Neural cell (in vitro differentiated cells): ENCODE measurements around the gene NCDN. TPM values are rescaled to one million over a fixed set of nuclear protein-coding genes. Genes with fewer than 3 reads are reported as not detected.

Experiments
- H2AFZ ChIP-seq: fragments of 200-600, 300-800 bp; sonication (generic), shearing (Covaris generic); 2 replicates; pipeline ENCODE4 v1.6.0; 2014; ENCODE audit warnings: low read depth, mild to moderate bottlenecking, antibody characterized with exemption, low read length, moderate library complexity
- H3F3A ChIP-seq: fragments of 200-600 bp; shearing (Covaris generic); 2 replicates; pipeline ENCODE4 v1.6.1; 2016; ENCODE audit warnings: mild to moderate bottlenecking, moderate library complexity, mixed read lengths, antibody characterized with exemption, low read length; ENCODE audit not compliant: insufficient read depth, poor library complexity, severe bottlenecking
- H3K27ac ChIP-seq: fragments of 200-600, 300-800 bp; sonication (generic), shearing (Covaris generic); 2 replicates; pipeline ENCODE4 v1.5.1; 2014; ENCODE audit warnings: mild to moderate bottlenecking, low read length, moderate library complexity
- H3K27me3 ChIP-seq: fragments of 300-800, 200-600 bp; sonication (generic), shearing (Covaris generic); 2 replicates; pipeline ENCODE4 v1.6.0; 2014; ENCODE audit warnings: mild to moderate bottlenecking, low read depth, low read length, moderate library complexity; ENCODE audit not compliant: insufficient read depth
- H3K36me3 ChIP-seq: fragments of 300-800, 200-600 bp; sonication (generic), shearing (Covaris generic); 2 replicates; pipeline ENCODE4 v1.5.1; 2014; ENCODE audit warnings: mild to moderate bottlenecking, antibody characterized with exemption, low read length, moderate library complexity; ENCODE audit not compliant: insufficient read depth
- H3K4me2 ChIP-seq: fragments of 300-800, 200-600 bp; sonication (generic), shearing (Covaris generic); 2 replicates; pipeline ENCODE4 v1.6.0; 2014; ENCODE audit warnings: mild to moderate bottlenecking, low read length
- H3K4me3 ChIP-seq: fragments of 300-800, 200-600 bp; sonication (generic), shearing (Covaris generic); 2 replicates; pipeline ENCODE4 v1.5.1; 2014; ENCODE audit warnings: mild to moderate bottlenecking, low read length, moderate library complexity
- H3K79me2 ChIP-seq: fragments of 200-600 bp; shearing (Covaris generic); replicated peaks from 2 replicates; pipeline ENCODE4 v1.6.0; 2014; ENCODE audit warnings: mild to moderate bottlenecking, low read length, moderate library complexity; ENCODE audit not compliant: insufficient read depth
- H3K9ac ChIP-seq: fragments of 300-800, 200-600 bp; sonication (generic), shearing (Covaris generic); 2 replicates; pipeline ENCODE4 v1.6.1; 2016; ENCODE audit warnings: mild to moderate bottlenecking, low read length, mixed read lengths
- H3K9me2 ChIP-seq: fragments of 200-600 bp; shearing (Covaris generic); 2 replicates; pipeline ENCODE4 v1.6.1; 2016; ENCODE audit warnings: mild to moderate bottlenecking, low read length, mixed read lengths; ENCODE audit not compliant: insufficient read depth
- H3K9me3 ChIP-seq: fragments of 200-600, 300-800 bp; sonication (generic), shearing (Covaris generic); 2 replicates; pipeline ENCODE4 v1.6.1; 2016; ENCODE audit warnings: mild to moderate bottlenecking, mixed run types, low read length, moderate library complexity, mixed read lengths
- H4K20me1 ChIP-seq: fragments of 200-600 bp; shearing (Covaris generic); 2 replicates; pipeline ENCODE4 v1.6.1; 2016; ENCODE audit warnings: mild to moderate bottlenecking, mixed run types; ENCODE audit not compliant: insufficient read depth
- EZH2 ChIP-seq: fragments of 200-600, 300-800 bp; shearing (Covaris generic), sonication (generic); IDR thresholded peaks from 2 replicates; pipeline ENCODE4 v1.6.1; 2014; ENCODE audit warnings: antibody characterized with exemption, low read length, borderline replicate concordance, mild to moderate bottlenecking; ENCODE audit not compliant: insufficient read depth, poor library complexity, severe bottlenecking
- MXI1 ChIP-seq: fragments of 450-650 bp; conservative IDR thresholded peaks from 2 replicates; pipeline ENCODE4 v1.6.1; 2014; ENCODE audit warnings: antibody characterized with exemption, mild to moderate bottlenecking; ENCODE audit not compliant: poor library complexity, severe bottlenecking
- POLR2AphosphoS5 ChIP-seq: IDR thresholded peaks from 2 replicates; pipeline ENCODE4 v1.6.1; 2012
- RAD21 ChIP-seq: fragments of 450-650 bp; conservative IDR thresholded peaks from 2 replicates; pipeline ENCODE4 v1.6.1; 2014; ENCODE audit warnings: antibody characterized with exemption, mild to moderate bottlenecking, moderate library complexity
- SMC3 ChIP-seq: fragments of 450-650 bp; conservative IDR thresholded peaks from 2 replicates; pipeline ENCODE4 v1.6.1; 2014; ENCODE audit warnings: antibody characterized with exemption, mild to moderate bottlenecking, moderate library complexity; ENCODE audit not compliant: poor library complexity
- TAF1 ChIP-seq: IDR thresholded peaks from 2 replicates; pipeline ENCODE4 v1.6.1; 2012; ENCODE audit warnings: low read depth
- polyA plus RNA-seq: library from polyadenylated mRNA; depleted of rRNA; stranded (reverse); fragments of >200 nt; gene quantifications from 2 replicates; pipeline ENCODE4 v1.2.3, GENCODE V29; 2014
- TF ChIP-seq, protein P1 (sequence below): IDR thresholded peaks from 2 replicates; pipeline ENCODE4 v1.6.1; 2012; ENCODE audit warnings: borderline replicate concordance

The NCDN gene
- polyA plus RNA-seq, 1 donor from 2014 or later: 66.1 TPM

DNA sequence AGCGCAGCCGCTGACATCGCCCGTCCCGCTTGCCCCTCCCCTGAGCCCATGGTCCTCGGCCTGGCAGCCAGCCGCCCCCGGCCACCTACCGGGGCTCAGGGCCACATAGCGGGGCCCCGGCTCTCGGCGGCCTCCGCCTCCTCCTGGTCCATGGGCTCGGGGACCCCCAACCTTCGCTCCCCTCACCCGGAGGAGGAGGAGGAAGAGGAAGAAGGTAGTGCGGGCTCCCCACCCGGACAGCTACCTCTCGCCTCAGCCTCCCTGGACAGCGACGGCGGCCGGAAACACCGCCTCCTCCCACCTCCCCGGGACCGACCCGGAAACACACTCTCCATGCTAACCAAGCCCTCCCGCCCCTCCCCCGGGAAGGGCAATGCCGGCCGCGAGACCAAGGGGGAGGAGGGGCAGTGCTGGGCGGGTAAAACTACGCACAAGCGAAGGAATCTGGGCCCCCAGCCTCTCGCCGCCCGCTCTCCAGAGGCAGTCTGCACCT is 435 bp upstream of the NCDN start, which contains the start of gene KIAA0319L:
Gene KIAA0319L, minus strand, starts transcription at position 286 of the 493 bp plus-strand sequence. CDS start 2,912 bp downstream, outside the sequence.
- Histone ChIP-seq H2AFZ (peak within 1 kb of the TSS; percentile 66), H3K27ac (peak within 1 kb of the TSS; percentile 91), H4K20me1 (no peaks in the 10 kb centered on the region)

DNA sequence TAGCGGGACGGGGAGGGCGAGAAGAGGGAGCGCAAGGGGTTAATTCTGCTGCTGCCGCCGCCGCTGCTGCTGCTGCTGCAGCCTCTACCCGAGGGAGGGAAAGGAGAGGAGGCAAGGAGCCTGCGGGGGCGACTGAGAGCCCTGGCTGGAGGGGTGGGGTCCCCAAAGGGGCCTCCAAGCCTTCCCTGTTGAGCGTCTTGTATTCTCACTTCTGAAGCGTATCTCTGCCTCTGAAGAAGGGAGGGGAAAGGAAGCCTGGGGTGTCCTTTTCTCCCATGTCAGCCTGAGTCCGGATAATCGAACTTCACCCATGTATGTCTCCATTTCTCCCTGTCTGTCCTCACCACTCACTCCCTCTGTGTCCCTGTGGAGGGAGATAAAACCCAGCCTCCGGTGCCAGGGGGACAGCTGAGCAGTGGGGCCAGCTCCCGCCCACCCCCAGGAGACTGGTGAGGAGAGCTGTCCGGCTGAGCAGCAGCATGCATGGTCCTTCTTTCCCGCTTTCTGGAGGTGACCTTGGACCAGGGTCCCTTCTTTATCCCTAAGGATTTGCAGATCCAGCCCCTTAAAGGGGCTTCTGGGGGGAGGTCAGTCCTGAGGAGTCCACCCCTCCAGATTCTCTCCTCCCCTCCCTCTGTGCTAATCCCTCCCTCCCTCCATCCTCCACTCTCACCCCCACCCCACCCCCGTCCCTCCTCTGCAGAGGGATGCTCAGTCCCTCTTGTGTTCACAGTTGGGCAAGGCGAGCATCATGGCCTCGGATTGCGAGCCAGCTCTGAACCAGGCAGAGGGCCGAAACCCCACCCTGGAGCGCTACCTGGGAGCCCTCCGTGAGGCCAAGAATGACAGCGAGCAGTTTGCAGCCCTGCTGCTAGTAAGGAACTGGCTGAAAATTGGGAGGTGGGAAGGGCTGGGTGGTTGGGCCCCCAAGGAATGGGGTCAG is 1.0 kb downstream of the NCDN start:
- Histone ChIP-seq H2AFZ (no peak overlapping the region), H3K9me3 (no peaks in the 10 kb centered on the region), H3K27me3 (no peaks in the 10 kb centered on the region), H3K27ac (peak overlapping the region; percentile 91), H3F3A (peaks cover 5% of the 10 kb centered on the region), H3K79me2 (peaks cover 18% of the 10 kb centered on the region), H3K9me2 (no peaks in the 10 kb centered on the region), H3K36me3 (no peaks in the 10 kb centered on the region), H3K9ac (peak overlapping the region; percentile 87), H3K4me3 (peak overlapping the region; percentile 93), H3K4me2 (peak overlapping the region; percentile 63), H4K20me1 (no peaks in the 10 kb centered on the region)
- TF ChIP-seq POLR2AphosphoS5 (peak; percentile 21), RAD21 (peak; percentile 25), SMC3 (no peak), MXI1 (no peak)
- TF ChIP-seq, protein P1, sequence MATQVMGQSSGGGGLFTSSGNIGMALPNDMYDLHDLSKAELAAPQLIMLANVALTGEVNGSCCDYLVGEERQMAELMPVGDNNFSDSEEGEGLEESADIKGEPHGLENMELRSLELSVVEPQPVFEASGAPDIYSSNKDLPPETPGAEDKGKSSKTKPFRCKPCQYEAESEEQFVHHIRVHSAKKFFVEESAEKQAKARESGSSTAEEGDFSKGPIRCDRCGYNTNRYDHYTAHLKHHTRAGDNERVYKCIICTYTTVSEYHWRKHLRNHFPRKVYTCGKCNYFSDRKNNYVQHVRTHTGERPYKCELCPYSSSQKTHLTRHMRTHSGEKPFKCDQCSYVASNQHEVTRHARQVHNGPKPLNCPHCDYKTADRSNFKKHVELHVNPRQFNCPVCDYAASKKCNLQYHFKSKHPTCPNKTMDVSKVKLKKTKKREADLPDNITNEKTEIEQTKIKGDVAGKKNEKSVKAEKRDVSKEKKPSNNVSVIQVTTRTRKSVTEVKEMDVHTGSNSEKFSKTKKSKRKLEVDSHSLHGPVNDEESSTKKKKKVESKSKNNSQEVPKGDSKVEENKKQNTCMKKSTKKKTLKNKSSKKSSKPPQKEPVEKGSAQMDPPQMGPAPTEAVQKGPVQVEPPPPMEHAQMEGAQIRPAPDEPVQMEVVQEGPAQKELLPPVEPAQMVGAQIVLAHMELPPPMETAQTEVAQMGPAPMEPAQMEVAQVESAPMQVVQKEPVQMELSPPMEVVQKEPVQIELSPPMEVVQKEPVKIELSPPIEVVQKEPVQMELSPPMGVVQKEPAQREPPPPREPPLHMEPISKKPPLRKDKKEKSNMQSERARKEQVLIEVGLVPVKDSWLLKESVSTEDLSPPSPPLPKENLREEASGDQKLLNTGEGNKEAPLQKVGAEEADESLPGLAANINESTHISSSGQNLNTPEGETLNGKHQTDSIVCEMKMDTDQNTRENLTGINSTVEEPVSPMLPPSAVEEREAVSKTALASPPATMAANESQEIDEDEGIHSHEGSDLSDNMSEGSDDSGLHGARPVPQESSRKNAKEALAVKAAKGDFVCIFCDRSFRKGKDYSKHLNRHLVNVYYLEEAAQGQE: no peak

More for the DNA sequence above, 435 bp upstream of the NCDN start, which contains the start of gene KIAA0319L:
- H3K9me2 ChIP-seq: no peaks in the 10 kb centered on the region
- H3K4me2 ChIP-seq: peak within 1 kb of the TSS; percentile 90
- peak within 1 kb of the TSS; percentile 87 for H3K9ac ChIP-seq
- H3K79me2 ChIP-seq: peaks cover 18% of the 10 kb centered on the region
- no peaks in the 10 kb centered on the region for H3K9me3 ChIP-seq
- TF ChIP-seq EZH2 (no peak), SMC3 (peak; percentile 15), RAD21 (peak; percentile 20), POLR2AphosphoS5 (peak; percentile 80), TAF1 (peak; percentile 48), MXI1 (no peak)
- TF ChIP-seq, protein P1: peak; percentile 47
- peaks cover 4% of the 10 kb centered on the region for H3K36me3 ChIP-seq
- H3K4me3 ChIP-seq: peak within 1 kb of the TSS; percentile 93
- H3K27me3 ChIP-seq: no peaks in the 10 kb centered on the region
- H3F3A ChIP-seq: peaks cover 5% of the 10 kb centered on the region
